Fibroblast of lung (primary cell): ENCODE data around the gene GGT7.

Experiments used
- EZH2 ChIP-seq: IDR thresholded peaks from 2 replicates; pipeline ENCODE4 v1.5.1; 2012; ENCODE audit warnings: low read length, control low read depth, mild to moderate bottlenecking; ENCODE audit errors: missing control alignments
- TF ChIP-seq, protein P1 (sequence below), 2 donors: IDR thresholded peaks in 1 of 2; conservative IDR thresholded peaks in 1 of 2; 1 replicate in 1 of 2; 2 replicates in 1 of 2; pipeline ENCODE4 v1.5.1; 2011 to 2012; ENCODE audit warnings: low read length in 2 of 2, control low read depth in 1 of 2, inconsistent platforms in 1 of 2, low read depth in 1 of 2, mild to moderate bottlenecking in 1 of 2

DNA sequence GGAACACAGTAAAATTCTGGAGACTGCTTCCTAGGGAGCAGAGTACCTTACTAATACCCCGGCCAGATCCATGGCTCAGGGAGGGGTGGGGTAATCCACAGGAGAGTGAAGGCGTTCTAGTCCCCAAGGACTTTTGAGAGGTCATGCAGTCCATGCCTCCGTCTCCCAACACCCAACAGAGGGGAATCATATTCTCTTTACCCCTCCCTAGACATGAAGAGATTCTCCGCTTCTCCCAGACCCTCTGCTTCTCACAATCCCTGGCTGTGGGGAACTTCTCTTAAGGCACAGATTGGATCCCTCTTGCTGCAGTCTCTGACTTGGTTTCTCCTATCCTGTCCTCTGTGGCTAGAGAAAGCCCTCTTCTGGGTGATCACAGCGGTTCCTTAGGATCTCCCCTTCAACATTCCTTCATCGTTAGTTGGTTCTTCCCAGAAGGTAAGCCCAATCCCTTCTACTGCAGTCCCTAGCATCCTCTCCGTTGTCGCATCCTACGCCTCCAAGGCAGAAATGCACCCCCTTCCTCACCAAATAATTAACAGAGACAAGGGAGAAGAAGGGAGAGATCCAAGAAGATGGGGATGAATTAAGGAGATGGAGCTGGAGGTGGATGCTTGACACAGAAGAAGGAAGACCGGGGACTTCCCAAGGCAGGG lies 562 bp downstream of the GGT7 start:
- TF ChIP-seq, protein P1, sequence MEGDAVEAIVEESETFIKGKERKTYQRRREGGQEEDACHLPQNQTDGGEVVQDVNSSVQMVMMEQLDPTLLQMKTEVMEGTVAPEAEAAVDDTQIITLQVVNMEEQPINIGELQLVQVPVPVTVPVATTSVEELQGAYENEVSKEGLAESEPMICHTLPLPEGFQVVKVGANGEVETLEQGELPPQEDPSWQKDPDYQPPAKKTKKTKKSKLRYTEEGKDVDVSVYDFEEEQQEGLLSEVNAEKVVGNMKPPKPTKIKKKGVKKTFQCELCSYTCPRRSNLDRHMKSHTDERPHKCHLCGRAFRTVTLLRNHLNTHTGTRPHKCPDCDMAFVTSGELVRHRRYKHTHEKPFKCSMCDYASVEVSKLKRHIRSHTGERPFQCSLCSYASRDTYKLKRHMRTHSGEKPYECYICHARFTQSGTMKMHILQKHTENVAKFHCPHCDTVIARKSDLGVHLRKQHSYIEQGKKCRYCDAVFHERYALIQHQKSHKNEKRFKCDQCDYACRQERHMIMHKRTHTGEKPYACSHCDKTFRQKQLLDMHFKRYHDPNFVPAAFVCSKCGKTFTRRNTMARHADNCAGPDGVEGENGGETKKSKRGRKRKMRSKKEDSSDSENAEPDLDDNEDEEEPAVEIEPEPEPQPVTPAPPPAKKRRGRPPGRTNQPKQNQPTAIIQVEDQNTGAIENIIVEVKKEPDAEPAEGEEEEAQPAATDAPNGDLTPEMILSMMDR (conservative IDR thresholded peaks at IDR 0.05 in 1 of 2, IDR thresholded peaks at IDR 0.05 in 1 of 2; ENCODE audit: low read depth in 1 of 2, low read length in 2 of 2) = no peak
- no peak for TF ChIP-seq EZH2
